ENCODE measurements around the gene S100A10.

DNA sequence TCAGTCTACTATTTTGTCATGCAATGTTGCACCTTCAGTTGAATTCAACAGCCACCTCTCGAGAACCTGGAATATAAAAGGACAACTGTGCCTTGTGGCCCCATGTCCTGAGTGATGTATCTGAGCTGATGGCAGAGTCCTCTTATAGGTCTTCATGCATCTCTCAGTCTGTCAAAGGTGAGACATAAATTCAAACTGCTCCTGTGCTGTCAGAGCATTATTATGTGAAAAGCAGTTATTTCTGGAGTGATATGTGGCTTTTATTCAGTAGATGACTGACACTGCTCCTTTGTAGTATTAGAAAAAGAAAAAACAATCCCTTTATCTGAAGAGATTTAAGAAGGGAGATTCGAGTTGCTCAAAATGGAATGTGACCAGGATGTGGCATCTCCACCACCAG, 8.4 kb downstream of the S100A10 start:
- TF ChIP-seq YY1 (IDR thresholded peaks at IDR 0.05; ENCODE audit: insufficient read depth, insufficient read length) (no peak), SUZ12 (IDR thresholded peaks at IDR 0.05; ENCODE audit: extremely low read depth, insufficient read depth, insufficient read length) (no peak), ZNF274 (IDR thresholded peaks at IDR 0.05; ENCODE audit: low read depth, low read length) (no peak)

Measured in NT2/D1 (cell line).